GM18867 (cell line): ENCODE results near the gene IQUB.
"Not testable (repeated sequence)": the region's sequence is repeated elsewhere in the genome, so short reads cannot be mapped to it uniquely, and the experiment has no call there.

Experiments
- ATAC-seq: cut with Tn5 transposase; IDR thresholded peaks from one replicate; pipeline ENCODE4 v1.9.1; 2021; ENCODE audit warnings: mild to moderate bottlenecking, moderate library complexity; ENCODE audit not compliant: unreplicated experiment

Gene IQUB

GRCh38 chr7:123424463-123424862, 109.9 kb downstream of the IQUB start:
- ATAC-seq = no peak

GRCh38 chr7:123423622-123424021, 110.8 kb downstream of the IQUB start:
- no peak for ATAC-seq

GRCh38 chr7:123417580-123417979, 116.8 kb downstream of the IQUB start:
- no peak for ATAC-seq

GRCh38 chr7:123415625-123416024, 118.8 kb downstream of the IQUB start:
- ATAC-seq = no peak

- no peak for ATAC-seq
Measured at GRCh38 chr7:123410273-123410904, 124.0 kb downstream of the IQUB start.

GRCh38 chr7:123407951-123408350, 126.4 kb downstream of the IQUB start:
- not testable (repeated sequence) for ATAC-seq
